HEK293 (cell line): ENCODE results near the gene NRTN.

ENCODE experiments used
- EGR2 ChIP-seq: fragments of 450-650 bp; formaldehyde crosslinking; IDR thresholded peaks from 2 replicates; pipeline ENCODE4 v1.5.1; 2016; ENCODE audit warnings: low read depth, missing biosample characterization, missing genetic modification characterization
- SP2 ChIP-seq: fragments of 450-650 bp; formaldehyde crosslinking; IDR thresholded peaks from 2 replicates; pipeline ENCODE4 v1.5.1; 2016; ENCODE audit warnings: missing biosample characterization, missing genetic modification characterization
- ZBTB7A ChIP-seq: fragments of 450-650 bp; formaldehyde crosslinking; IDR thresholded peaks from 2 replicates; pipeline ENCODE4 v1.5.1; 2016; ENCODE audit warnings: low read depth, missing biosample characterization, missing genetic modification characterization
- ZNF155 ChIP-seq: fragments of 450-650 bp; formaldehyde crosslinking; IDR thresholded peaks from 2 replicates; pipeline ENCODE4 v1.5.1; 2016; ENCODE audit warnings: missing biosample characterization, missing genetic modification characterization
- ZNF23 ChIP-seq: fragments of 450-650 bp; formaldehyde crosslinking; IDR thresholded peaks from 2 replicates; pipeline ENCODE4 v1.5.1; 2016; ENCODE audit warnings: missing biosample characterization, missing genetic modification characterization, borderline replicate concordance
- ZNF335 ChIP-seq: fragments of 450-650 bp; formaldehyde crosslinking; conservative IDR thresholded peaks from 2 replicates; pipeline ENCODE4 v1.5.1; 2016; ENCODE audit warnings: missing biosample characterization, missing genetic modification characterization
- ZNF394 ChIP-seq: fragments of 450-650 bp; formaldehyde crosslinking; IDR thresholded peaks from 2 replicates; pipeline ENCODE4 v1.5.1; 2016; ENCODE audit warnings: missing biosample characterization, missing genetic modification characterization, mild to moderate bottlenecking, moderate library complexity, borderline replicate concordance
- ZNF521 ChIP-seq: fragments of 450-650 bp; formaldehyde crosslinking; IDR thresholded peaks from 2 replicates; pipeline ENCODE4 v1.5.1; 2017; ENCODE audit warnings: missing biosample characterization, mild to moderate bottlenecking, missing genetic modification characterization
- ZNF549 ChIP-seq: fragments of 450-650 bp; IDR thresholded peaks from 2 replicates; pipeline ENCODE4 v1.5.1; 2018; ENCODE audit warnings: missing biosample characterization, missing genetic modification characterization, mild to moderate bottlenecking, inconsistent platforms, moderate library complexity
- ZNF654 ChIP-seq: fragments of 450-650 bp; formaldehyde crosslinking; IDR thresholded peaks from 2 replicates; pipeline ENCODE4 v1.5.1; 2016; ENCODE audit warnings: low read depth, missing biosample characterization, missing genetic modification characterization
- ZNF658 ChIP-seq: fragments of 450-650 bp; formaldehyde crosslinking; IDR thresholded peaks from 2 replicates; pipeline ENCODE4; 2016; ENCODE audit warnings: missing biosample characterization, missing genetic modification characterization
- ZNF677 ChIP-seq: fragments of 450-650 bp; IDR thresholded peaks from 2 replicates; pipeline ENCODE4 v1.5.0; 2018; ENCODE audit warnings: missing biosample characterization, mild to moderate bottlenecking, missing genetic modification characterization, moderate library complexity
- ZSCAN30 ChIP-seq: fragments of 450-650 bp; IDR thresholded peaks from 2 replicates; pipeline ENCODE4 v1.5.1; 2018; ENCODE audit warnings: missing biosample characterization, mild to moderate bottlenecking, missing genetic modification characterization, moderate library complexity
- TF ChIP-seq, protein P1 (sequence below): fragments of 450-650 bp; formaldehyde crosslinking; IDR thresholded peaks from 2 replicates; pipeline ENCODE4 v1.5.1; 2016; ENCODE audit warnings: missing biosample characterization, missing genetic modification characterization
- TF ChIP-seq, protein P2 (sequence below): fragments of 450-650 bp; formaldehyde crosslinking; IDR thresholded peaks from 2 replicates; pipeline ENCODE4 v1.5.1; 2016; ENCODE audit warnings: missing biosample characterization, missing genetic modification characterization
- TF ChIP-seq, protein P3 (sequence below): fragments of 450-650 bp; formaldehyde crosslinking; IDR thresholded peaks from 2 replicates; pipeline ENCODE4 v1.5.1; 2016; ENCODE audit warnings: missing biosample characterization, missing genetic modification characterization
- TF ChIP-seq, protein P4 (sequence below): fragments of 450-650 bp; formaldehyde crosslinking; IDR thresholded peaks from 2 replicates; pipeline ENCODE4 v1.5.1; 2016; ENCODE audit warnings: missing biosample characterization, missing genetic modification characterization
- TF ChIP-seq, protein P5 (sequence below): fragments of 450-650 bp; formaldehyde crosslinking; IDR thresholded peaks from 2 replicates; pipeline ENCODE4 v1.5.1; 2016; ENCODE audit warnings: missing biosample characterization, missing genetic modification characterization, borderline replicate concordance
- TF ChIP-seq, protein P6 (sequence below): fragments of 450-650 bp; formaldehyde crosslinking; IDR thresholded peaks from 2 replicates; pipeline ENCODE4 v1.5.1; 2016; ENCODE audit warnings: missing biosample characterization, missing genetic modification characterization
- TF ChIP-seq, protein P7 (sequence below): fragments of 450-650 bp; formaldehyde crosslinking; IDR thresholded peaks from 2 replicates; pipeline ENCODE4 v1.5.1; 2016; ENCODE audit warnings: missing biosample characterization, missing genetic modification characterization
- TF ChIP-seq, protein P8 (sequence below): fragments of 450-650 bp; formaldehyde crosslinking; IDR thresholded peaks from 2 replicates; pipeline ENCODE4 v1.5.1; 2017; ENCODE audit warnings: missing biosample characterization, mild to moderate bottlenecking, missing genetic modification characterization, moderate library complexity

NRTN gene

DNA sequence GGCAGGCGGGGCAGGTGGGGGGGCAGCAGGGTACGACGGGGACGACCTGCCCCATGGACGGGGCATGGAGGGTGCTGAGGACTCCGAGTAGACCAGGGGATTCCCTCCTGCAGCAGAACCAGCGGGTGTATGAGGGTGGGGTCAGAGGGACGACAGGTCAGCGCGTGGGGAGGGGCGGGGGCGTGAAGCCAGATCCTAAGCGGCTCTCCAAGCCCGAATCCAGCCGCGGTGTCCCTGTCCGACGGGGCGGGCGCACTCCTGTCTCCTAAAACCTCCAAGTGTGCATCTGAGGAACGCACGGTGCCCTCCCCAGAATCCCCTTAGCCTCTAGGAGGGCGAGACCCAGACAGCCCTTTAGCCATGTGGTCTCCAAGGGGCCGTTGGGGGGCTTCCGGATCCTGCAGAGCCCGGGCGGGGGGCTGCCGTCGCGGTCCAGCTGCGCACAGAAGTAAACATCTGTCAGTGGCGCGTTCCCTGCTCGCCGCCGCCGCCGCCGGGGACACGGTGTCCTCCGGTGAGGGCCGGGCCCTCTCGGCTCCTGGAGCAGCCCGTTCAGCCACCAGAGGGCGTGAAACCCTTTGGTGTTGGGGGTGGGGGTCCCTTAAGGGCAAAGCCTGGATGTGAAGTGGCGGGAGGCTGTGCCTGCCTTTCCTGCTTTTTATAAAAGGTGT lies 730 bp downstream of the NRTN start (continued):
- TF ChIP-seq ZNF394 (tag by site-specific recombination) (peak; percentile 24; the same call in 1 of the 2 replicates), ZSCAN30 (tag by site-specific recombination) (peak; percentile 49; the same call in 1 of the 2 replicates), SP2 (0 out of 2 replicates have a peak, but pooled peaks have one; percentile 25), EGR2 (tag by site-specific recombination) (peak; percentile 60), ZBTB7A (tag by site-specific recombination) (peak; percentile 10; the same call in 1 of the 2 replicates), ZNF654 (tag by site-specific recombination) (peak; percentile 59), ZNF658 (no peak), ZNF549 (no peak), ZNF23 (tag by site-specific recombination) (no peak), ZNF335 (tag by site-specific recombination) (peak; percentile 42), ZNF155 (tag by site-specific recombination) (no peak), ZNF677 (tag by site-specific recombination) (no peak), ZNF521 (tag by site-specific recombination) (no peak)
- TF ChIP-seq, protein P1, sequence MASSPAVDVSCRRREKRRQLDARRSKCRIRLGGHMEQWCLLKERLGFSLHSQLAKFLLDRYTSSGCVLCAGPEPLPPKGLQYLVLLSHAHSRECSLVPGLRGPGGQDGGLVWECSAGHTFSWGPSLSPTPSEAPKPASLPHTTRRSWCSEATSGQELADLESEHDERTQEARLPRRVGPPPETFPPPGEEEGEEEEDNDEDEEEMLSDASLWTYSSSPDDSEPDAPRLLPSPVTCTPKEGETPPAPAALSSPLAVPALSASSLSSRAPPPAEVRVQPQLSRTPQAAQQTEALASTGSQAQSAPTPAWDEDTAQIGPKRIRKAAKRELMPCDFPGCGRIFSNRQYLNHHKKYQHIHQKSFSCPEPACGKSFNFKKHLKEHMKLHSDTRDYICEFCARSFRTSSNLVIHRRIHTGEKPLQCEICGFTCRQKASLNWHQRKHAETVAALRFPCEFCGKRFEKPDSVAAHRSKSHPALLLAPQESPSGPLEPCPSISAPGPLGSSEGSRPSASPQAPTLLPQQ (tag by site-specific recombination): peak; percentile 42; the same call in 1 of the 2 replicates
- TF ChIP-seq, protein P2, sequence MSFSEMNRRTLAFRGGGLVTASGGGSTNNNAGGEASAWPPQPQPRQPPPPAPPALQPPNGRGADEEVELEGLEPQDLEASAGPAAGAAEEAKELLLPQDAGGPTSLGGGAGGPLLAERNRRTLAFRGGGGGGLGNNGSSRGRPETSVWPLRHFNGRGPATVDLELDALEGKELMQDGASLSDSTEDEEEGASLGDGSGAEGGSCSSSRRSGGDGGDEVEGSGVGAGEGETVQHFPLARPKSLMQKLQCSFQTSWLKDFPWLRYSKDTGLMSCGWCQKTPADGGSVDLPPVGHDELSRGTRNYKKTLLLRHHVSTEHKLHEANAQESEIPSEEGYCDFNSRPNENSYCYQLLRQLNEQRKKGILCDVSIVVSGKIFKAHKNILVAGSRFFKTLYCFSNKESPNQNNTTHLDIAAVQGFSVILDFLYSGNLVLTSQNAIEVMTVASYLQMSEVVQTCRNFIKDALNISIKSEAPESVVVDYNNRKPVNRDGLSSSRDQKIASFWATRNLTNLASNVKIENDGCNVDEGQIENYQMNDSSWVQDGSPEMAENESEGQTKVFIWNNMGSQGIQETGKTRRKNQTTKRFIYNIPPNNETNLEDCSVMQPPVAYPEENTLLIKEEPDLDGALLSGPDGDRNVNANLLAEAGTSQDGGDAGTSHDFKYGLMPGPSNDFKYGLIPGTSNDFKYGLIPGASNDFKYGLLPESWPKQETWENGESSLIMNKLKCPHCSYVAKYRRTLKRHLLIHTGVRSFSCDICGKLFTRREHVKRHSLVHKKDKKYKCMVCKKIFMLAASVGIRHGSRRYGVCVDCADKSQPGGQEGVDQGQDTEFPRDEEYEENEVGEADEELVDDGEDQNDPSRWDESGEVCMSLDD (tag by site-specific recombination): peak; percentile 77
- TF ChIP-seq, protein P3, sequence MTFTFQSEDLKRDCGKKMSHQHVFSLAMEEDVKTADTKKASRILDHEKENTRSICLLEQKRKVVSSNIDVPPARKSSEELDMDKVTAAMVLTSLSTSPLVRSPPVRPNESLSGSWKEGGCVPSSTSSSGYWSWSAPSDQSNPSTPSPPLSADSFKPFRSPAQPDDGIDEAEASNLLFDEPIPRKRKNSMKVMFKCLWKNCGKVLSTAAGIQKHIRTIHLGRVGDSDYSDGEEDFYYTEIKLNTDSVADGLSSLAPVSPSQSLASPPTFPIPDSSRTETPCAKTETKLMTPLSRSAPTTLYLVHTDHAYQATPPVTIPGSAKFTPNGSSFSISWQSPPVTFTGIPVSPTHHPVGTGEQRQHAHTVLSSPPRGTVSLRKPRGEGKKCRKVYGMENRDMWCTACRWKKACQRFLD (tag by site-specific recombination): no peak
- TF ChIP-seq, protein P4, sequence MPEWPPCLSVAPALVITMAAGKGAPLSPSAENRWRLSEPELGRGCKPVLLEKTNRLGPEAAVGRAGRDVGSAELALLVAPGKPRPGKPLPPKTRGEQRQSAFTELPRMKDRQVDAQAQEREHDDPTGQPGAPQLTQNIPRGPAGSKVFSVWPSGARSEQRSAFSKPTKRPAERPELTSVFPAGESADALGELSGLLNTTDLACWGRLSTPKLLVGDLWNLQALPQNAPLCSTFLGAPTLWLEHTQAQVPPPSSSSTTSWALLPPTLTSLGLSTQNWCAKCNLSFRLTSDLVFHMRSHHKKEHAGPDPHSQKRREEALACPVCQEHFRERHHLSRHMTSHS: no peak
- TF ChIP-seq, protein P5, sequence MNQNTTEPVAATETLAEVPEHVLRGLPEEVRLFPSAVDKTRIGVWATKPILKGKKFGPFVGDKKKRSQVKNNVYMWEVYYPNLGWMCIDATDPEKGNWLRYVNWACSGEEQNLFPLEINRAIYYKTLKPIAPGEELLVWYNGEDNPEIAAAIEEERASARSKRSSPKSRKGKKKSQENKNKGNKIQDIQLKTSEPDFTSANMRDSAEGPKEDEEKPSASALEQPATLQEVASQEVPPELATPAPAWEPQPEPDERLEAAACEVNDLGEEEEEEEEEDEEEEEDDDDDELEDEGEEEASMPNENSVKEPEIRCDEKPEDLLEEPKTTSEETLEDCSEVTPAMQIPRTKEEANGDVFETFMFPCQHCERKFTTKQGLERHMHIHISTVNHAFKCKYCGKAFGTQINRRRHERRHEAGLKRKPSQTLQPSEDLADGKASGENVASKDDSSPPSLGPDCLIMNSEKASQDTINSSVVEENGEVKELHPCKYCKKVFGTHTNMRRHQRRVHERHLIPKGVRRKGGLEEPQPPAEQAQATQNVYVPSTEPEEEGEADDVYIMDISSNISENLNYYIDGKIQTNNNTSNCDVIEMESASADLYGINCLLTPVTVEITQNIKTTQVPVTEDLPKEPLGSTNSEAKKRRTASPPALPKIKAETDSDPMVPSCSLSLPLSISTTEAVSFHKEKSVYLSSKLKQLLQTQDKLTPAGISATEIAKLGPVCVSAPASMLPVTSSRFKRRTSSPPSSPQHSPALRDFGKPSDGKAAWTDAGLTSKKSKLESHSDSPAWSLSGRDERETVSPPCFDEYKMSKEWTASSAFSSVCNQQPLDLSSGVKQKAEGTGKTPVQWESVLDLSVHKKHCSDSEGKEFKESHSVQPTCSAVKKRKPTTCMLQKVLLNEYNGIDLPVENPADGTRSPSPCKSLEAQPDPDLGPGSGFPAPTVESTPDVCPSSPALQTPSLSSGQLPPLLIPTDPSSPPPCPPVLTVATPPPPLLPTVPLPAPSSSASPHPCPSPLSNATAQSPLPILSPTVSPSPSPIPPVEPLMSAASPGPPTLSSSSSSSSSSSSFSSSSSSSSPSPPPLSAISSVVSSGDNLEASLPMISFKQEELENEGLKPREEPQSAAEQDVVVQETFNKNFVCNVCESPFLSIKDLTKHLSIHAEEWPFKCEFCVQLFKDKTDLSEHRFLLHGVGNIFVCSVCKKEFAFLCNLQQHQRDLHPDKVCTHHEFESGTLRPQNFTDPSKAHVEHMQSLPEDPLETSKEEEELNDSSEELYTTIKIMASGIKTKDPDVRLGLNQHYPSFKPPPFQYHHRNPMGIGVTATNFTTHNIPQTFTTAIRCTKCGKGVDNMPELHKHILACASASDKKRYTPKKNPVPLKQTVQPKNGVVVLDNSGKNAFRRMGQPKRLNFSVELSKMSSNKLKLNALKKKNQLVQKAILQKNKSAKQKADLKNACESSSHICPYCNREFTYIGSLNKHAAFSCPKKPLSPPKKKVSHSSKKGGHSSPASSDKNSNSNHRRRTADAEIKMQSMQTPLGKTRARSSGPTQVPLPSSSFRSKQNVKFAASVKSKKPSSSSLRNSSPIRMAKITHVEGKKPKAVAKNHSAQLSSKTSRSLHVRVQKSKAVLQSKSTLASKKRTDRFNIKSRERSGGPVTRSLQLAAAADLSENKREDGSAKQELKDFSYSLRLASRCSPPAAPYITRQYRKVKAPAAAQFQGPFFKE (tag by site-specific recombination): no peak
- TF ChIP-seq, protein P6, sequence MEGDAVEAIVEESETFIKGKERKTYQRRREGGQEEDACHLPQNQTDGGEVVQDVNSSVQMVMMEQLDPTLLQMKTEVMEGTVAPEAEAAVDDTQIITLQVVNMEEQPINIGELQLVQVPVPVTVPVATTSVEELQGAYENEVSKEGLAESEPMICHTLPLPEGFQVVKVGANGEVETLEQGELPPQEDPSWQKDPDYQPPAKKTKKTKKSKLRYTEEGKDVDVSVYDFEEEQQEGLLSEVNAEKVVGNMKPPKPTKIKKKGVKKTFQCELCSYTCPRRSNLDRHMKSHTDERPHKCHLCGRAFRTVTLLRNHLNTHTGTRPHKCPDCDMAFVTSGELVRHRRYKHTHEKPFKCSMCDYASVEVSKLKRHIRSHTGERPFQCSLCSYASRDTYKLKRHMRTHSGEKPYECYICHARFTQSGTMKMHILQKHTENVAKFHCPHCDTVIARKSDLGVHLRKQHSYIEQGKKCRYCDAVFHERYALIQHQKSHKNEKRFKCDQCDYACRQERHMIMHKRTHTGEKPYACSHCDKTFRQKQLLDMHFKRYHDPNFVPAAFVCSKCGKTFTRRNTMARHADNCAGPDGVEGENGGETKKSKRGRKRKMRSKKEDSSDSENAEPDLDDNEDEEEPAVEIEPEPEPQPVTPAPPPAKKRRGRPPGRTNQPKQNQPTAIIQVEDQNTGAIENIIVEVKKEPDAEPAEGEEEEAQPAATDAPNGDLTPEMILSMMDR: peak; percentile 85
- TF ChIP-seq, protein P7, sequence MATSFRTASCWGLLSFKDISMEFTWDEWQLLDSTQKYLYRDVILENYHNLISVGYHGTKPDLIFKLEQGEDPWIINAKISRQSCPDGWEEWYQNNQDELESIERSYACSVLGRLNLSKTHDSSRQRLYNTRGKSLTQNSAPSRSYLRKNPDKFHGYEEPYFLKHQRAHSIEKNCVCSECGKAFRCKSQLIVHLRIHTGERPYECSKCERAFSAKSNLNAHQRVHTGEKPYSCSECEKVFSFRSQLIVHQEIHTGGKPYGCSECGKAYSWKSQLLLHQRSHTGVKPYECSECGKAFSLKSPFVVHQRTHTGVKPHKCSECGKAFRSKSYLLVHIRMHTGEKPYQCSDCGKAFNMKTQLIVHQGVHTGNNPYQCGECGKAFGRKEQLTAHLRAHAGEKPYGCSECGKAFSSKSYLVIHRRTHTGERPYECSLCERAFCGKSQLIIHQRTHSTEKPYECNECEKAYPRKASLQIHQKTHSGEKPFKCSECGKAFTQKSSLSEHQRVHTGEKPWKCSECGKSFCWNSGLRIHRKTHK (tag by site-specific recombination): no peak
- TF ChIP-seq, protein P8, sequence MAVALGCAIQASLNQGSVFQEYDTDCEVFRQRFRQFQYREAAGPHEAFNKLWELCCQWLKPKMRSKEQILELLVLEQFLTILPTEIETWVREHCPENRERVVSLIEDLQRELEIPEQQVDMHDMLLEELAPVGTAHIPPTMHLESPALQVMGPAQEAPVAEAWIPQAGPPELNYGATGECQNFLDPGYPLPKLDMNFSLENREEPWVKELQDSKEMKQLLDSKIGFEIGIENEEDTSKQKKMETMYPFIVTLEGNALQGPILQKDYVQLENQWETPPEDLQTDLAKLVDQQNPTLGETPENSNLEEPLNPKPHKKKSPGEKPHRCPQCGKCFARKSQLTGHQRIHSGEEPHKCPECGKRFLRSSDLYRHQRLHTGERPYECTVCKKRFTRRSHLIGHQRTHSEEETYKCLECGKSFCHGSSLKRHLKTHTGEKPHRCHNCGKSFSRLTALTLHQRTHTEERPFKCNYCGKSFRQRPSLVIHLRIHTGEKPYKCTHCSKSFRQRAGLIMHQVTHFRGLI (tag by site-specific recombination): no peak
